IPS DF 4.7 (cell line): ENCODE measurements around the gene SPARCL1.
"Not testable (repeated sequence)": the region's sequence is repeated elsewhere in the genome, so short reads cannot be mapped to it uniquely, and the experiment has no call there.

ENCODE experiments used
- DNase-seq: peaks from one replicate; pipeline ENCODE4 v3.0.0-alpha.2; 2013; ENCODE audit warnings: low spot score; ENCODE audit errors: extremely low read depth

SPARCL1 gene

DNA sequence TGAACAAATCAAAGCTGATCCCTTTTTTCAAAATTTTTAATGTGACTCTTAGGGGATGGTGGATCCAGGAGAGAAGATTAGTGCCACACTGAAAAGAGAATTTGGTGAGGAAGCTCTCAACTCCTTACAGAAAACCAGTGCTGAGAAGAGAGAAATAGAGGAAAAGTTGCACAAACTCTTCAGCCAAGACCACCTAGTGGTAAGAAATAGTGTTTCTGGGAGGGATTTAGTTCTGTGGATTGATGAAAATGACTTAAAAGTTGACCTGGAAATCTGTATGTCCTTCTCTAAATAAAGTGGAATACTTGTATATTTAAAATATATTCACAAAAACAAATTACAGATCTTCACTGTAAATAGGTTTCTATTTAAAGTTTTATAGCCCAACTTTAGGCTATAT lies 77.6 kb downstream of the SPARCL1 start:
- DNase-seq, result no peak

DNA sequence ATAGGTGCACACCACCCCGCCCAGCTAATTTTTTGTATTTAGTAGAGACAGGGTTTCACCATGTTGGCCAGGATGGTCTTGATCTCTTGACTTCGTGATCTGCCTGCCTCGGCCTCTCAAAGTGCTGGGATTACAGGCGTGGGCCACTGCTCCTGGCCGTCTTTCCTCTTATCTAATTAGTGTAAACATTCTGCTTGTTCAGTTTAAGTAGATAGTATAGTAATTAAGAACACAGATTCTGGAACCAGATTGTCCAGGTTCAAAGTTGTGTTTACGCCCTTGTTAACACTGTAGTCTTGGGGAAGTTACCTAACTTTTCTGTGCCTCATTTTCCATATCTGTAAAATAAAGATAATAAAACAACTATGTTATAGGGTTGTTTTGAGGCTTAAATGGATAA lies 82.8 kb downstream of the SPARCL1 start:
- not testable (repeated sequence) for DNase-seq

DNA sequence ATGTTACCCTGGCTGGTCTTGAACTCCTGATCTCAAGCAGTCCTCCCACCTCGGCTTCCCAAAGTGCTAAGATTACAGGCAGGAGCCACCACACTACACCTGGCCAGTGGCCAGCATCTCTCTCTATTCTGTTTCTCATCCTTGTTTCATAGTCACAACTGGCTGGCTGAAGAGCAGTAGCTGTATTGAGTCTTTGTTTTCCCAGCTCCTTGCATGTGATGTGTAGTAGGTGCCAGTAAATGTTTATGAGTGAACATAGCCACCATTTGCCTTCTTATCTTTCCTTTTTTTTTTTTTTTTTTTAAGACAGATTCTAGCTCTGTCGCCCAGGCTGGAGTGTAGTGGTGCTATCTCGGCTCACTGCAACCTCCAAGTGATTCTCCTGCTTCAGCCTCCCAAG lies 83.2 kb downstream of the SPARCL1 start:
- no peak for DNase-seq

DNA sequence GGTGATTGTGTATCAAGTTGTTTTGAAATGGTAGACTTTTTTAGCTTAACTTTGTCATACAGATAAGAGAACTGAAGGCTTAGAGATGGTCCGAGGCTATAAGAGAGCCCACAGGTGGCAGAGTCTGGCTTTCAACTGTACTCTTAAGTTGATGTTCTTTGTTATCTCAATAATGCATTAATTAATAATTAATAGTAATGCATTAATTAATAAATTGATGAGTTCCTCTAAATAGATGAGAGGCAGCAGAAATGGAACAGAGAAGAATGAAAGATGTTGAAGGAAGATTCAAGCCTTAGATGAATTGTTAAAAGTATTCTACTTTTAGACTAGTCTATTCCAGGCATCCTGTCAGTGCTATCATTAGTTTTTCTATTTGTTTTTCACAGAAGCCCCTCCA lies 84.4 kb downstream of the SPARCL1 start:
- no peak for DNase-seq

DNA sequence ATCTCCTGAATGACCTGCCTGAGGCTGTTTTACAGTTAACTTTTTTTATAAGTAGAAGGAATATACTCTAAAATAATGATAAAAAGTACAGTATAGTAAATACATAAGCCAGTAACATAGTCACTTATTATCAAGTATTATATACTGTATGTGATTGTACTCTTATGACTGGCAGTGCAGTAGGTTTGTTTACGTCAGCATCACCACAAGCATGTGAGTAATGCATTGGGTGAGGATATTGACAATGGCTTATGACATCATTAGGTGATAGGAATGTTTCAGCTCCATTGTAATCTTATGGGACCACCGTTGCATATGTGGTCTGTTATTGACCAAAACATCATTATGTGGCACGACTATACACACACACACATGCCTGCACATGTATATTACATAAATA lies 86.3 kb downstream of the SPARCL1 start:
- no peak for DNase-seq

DNA sequence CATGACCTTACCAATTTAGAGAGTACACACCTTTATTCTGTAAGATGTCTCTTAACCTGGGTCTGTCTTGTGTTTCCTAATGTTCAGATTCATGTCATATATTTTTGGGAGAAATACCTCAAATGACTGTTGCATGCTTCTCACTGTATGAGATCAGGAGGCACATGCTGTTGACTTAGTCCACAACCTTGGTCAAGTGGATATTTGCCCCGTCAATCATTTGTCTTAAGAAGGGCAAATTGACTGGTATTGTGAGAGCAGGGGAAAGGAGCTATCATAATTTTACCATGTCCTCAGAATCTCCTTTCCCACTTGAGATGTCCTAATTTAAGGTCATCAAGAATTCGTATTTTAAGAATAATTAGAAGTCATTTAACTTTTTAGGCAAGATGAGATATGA lies 95.8 kb downstream of the SPARCL1 start:
- no peak for DNase-seq

DNA sequence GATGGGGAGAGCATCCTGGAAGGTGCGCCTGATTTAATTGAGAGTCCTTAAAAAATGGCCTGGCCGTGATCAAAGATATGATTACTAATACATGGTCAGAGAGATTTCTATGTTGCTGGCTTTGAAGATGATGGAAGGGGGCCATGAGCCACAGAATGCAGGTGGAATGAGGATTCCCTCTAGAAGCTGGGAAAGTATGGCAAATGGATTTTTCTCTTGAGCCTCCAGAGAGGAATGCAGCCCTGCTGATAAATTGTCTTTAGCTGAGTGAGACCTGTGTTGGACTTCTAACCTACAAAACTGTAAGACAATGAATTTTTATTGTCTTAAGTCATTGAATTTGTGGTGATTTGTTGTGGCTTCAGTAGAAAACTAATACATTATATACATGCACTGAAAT lies 99.1 kb downstream of the SPARCL1 start:
- no peak for DNase-seq

DNA sequence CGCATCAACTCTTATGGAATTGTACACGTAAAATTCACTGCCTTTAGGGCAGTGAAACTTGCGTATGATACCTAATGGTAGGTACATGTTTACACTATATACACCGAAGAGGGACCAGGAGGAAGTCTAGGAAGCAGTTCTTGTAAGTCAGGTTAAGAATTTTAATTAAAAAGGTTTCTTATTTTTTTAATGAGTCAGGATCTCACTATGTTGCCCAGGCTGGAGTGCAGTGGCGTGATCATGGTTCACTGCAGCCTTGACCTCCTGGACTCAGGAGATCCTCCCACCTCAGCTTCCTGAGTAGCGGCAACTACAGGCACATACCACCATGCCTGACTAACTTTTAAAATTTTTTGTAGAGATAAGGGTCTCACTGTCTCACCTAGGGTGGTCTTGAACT lies 100.2 kb downstream of the SPARCL1 start:
- no peak for DNase-seq

DNA sequence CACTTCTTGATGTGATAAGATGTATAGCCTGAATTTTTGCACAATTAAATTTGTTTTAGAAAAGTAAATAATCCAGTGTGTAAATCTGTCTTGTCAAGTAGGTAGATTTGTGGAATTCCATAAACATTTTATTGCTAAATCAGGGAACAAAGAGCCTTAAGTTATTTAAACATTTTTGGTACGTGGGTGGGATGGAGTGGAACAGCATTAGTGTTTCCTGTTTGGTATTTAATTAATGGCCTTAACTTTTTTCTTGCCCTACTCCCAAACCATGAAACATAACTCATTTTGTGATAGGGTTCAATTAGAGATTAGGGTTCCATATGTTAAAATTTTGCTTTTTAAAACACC lies 101.7 kb downstream of the SPARCL1 start:
- no peak for DNase-seq

DNA sequence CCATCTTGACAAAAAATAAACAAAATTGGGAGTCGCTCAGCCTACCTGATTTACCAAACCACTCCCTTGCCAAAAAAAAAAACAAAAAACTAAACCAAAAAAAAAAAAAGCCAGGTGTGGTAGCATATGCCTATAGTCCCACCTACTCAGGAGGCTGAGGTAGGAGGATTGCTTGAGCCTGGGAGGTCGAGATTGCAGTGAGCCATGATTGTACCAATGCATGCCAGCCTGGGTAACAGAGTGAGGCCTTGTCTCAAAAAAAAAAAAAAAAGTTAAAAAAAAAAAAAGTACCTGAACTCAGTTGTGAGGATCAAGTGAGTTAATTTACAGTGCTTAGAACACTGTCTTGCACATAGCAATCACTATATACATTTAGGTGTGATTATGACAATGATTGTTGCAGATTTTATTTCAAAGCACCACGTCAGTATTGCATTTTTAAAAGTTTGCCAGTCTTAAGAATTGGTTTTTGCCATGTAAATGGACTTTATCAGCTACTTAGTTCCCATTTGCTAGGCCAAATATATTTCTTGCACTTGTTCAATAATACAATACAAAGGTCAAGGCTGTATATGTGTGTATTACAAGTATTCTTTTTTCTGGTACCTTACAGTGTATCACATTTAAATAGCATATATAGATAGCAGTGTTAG lies 102.2 kb downstream of the SPARCL1 start:
- DNase-seq, result no peak

DNA sequence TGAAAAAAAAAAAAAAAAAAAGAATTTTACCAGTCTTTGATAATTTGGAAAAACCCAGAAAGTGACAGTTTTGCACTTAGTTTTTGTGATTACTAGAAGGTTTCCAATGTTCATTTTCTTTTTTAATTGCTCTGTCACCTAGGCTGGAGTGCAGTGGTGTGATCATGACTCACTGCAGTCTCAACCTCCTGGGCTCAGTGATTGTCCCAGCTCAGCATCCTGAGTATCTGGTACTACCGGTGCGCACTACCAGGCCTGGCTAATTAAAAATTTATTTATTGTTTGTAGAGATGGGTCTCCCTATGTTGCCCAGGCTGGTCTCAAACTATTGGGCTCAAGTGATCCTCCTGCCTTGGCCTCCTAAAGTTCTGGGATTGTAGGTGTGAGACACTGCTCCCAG lies 103.5 kb downstream of the SPARCL1 start:
- DNase-seq, result no peak

DNA sequence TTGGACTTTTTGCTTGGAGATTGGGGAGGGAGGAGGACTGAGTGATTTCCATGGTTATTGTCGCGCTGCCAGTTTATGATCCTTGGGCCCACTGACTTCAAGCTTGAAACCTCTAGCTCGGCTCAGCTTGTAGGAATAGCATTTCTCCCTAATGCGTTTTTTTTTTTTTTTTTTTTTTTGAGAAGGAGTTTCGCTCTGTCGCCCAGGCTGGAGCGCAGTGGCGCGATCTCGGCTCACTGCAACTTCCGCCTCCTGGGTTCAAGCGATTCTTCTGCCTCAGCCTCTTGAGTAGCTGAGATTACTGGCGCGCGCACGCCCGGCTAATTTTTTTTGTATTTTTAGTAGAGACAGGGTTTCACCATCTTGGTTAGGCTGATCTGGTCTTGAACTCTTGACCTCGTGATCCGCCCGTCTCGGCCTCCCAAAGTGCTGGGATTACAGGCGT lies 105.1 kb downstream of the SPARCL1 start:
- not testable (repeated sequence) for DNase-seq
